Liver (tissue), 9 donors: Measurements from ENCODE around the gene CNTN5. TPM values are rescaled to one million over a fixed set of nuclear protein-coding genes. Genes with fewer than 3 reads are reported as not detected.

Source experiments
- DNase-seq: peaks from one replicate; pipeline ENCODE4 v3.0.0-alpha.2; 2017; ENCODE audit warnings: low spot score
- H3K27ac ChIP-seq, 2 donors: one replicate each; pipeline ENCODE4 v1.7.0; 2013; ENCODE audit warnings: inconsistent platforms in 2 of 2, low read length in 2 of 2, control low read depth in 1 of 2, low read depth in 1 of 2, mild to moderate bottlenecking in 1 of 2
- H3K27me3 ChIP-seq, 4 donors: one replicate each; pipeline versions ENCODE4 v1.6.1 to v1.7.0; 2013; ENCODE audit warnings: low read length in 3 of 4, inconsistent platforms in 1 of 4, mild to moderate bottlenecking in 1 of 4, moderate library complexity in 1 of 4; ENCODE audit not compliant: control insufficient read depth in 4 of 4, insufficient read depth in 4 of 4
- H3K36me3 ChIP-seq, 4 donors: one replicate each; pipeline versions ENCODE4 v1.6.1 to v1.7.0; 2013; ENCODE audit warnings: low read length in 3 of 4, mild to moderate bottlenecking in 3 of 4, low read depth in 1 of 4, moderate library complexity in 1 of 4; ENCODE audit not compliant: control insufficient read depth in 4 of 4, insufficient read depth in 3 of 4
- H3K4me1 ChIP-seq, 4 donors: one replicate each; pipeline versions ENCODE4 v1.6.1 to v1.7.0; 2013; ENCODE audit warnings: low read length in 3 of 4, mild to moderate bottlenecking in 3 of 4, moderate library complexity in 1 of 4; ENCODE audit not compliant: control insufficient read depth in 4 of 4, insufficient read depth in 4 of 4
- H3K4me3 ChIP-seq, 3 donors: one replicate each; pipeline versions ENCODE4 v1.6.1 to v1.7.0; 2013; ENCODE audit warnings: low read length in 3 of 3, control low read depth in 1 of 3, low read depth in 1 of 3, mild to moderate bottlenecking in 1 of 3
- H3K9ac ChIP-seq, 2 donors: one replicate each; pipeline ENCODE4 v1.7.0; 2013; ENCODE audit warnings: low read length in 2 of 2, mild to moderate bottlenecking in 2 of 2, moderate library complexity in 2 of 2, control low read depth in 1 of 2, low read depth in 1 of 2
- H3K9me3 ChIP-seq, 4 donors: one replicate each; pipeline versions ENCODE4 v1.6.1 to v1.7.0; 2013; ENCODE audit warnings: low read length in 3 of 4; ENCODE audit not compliant: control insufficient read depth in 4 of 4
- FOXA1 ChIP-seq: IDR thresholded peaks from 2 replicates; pipeline ENCODE4 v1.6.1; 2016; ENCODE audit warnings: antibody characterized with exemption
- FOXA2 ChIP-seq: IDR thresholded peaks from 2 replicates; pipeline ENCODE4 v1.6.1; 2016; ENCODE audit warnings: antibody characterized with exemption
- GABPA ChIP-seq, 2 donors: IDR thresholded peaks in 1 of 2; conservative IDR thresholded peaks in 1 of 2; 2 replicates each; pipeline ENCODE4 v1.6.1; 2016; ENCODE audit warnings: antibody characterized with exemption in 2 of 2, mild to moderate bottlenecking in 1 of 2, moderate library complexity in 1 of 2
- HNF4A ChIP-seq, 2 donors: conservative IDR thresholded peaks; 2 replicates each; pipeline ENCODE4 v1.6.1; 2016; ENCODE audit warnings: antibody characterized with exemption in 2 of 2, mild to moderate bottlenecking in 2 of 2
- NR2F2 ChIP-seq: IDR thresholded peaks from 2 replicates; pipeline ENCODE4 v1.6.1; 2016; ENCODE audit warnings: antibody characterized with exemption
- RAD21 ChIP-seq, 2 donors: IDR thresholded peaks; 2 replicates each; pipeline ENCODE4 v1.6.1; 2016; ENCODE audit warnings: antibody characterized with exemption in 2 of 2, mild to moderate bottlenecking in 2 of 2
- RXRA ChIP-seq, 2 donors: IDR thresholded peaks; 2 replicates each; pipeline ENCODE4 v1.6.1; 2017 to 2018; ENCODE audit warnings: antibody characterized with exemption in 2 of 2, mild to moderate bottlenecking in 1 of 2
- SP1 ChIP-seq: IDR thresholded peaks from 2 replicates; pipeline ENCODE4 v1.6.1; 2018; ENCODE audit warnings: antibody characterized with exemption, mild to moderate bottlenecking
- TAF1 ChIP-seq: conservative IDR thresholded peaks from 2 replicates; pipeline ENCODE4 v1.6.1; 2016; ENCODE audit warnings: antibody characterized with exemption, mild to moderate bottlenecking
- YY1 ChIP-seq: IDR thresholded peaks from 2 replicates; pipeline ENCODE4 v1.6.1; 2016; ENCODE audit warnings: antibody characterized with exemption, mild to moderate bottlenecking
- WGBS: extraction: QIAGEN DNeasy Blood & Tissue Kit; methylation state at CpG from one replicate; pipeline ENCODE4 v1.1.7; 2013; 5-methylcytosine and 5-hydroxymethylcytosine counted together
- polyA plus RNA-seq, 2 donors: library from polyadenylated mRNA; stranded (reverse) in 1 of 2; unstranded in 1 of 2; fragments of 200-250 nt in 1 of 2; fragments of >200 nt in 1 of 2; fragmentation: Nextera tagmentation in 1 of 2; extraction: Ambion mirVana in 1 of 2; gene quantifications; one replicate each; pipeline versions ENCODE4 v1.2.1 to v1.2.3, GENCODE V29; 2013 to 2015
- total RNA-seq, 2 donors: library from RNA; depleted of rRNA; stranded (reverse); fragments of >200 nt; gene quantifications; one replicate each; pipeline ENCODE4 v1.2.3, GENCODE V29; 2014
- TF ChIP-seq, protein P1 (sequence below): IDR thresholded peaks from 2 replicates; pipeline ENCODE4 v1.6.1; 2016; ENCODE audit warnings: antibody characterized with exemption, mild to moderate bottlenecking
- TF ChIP-seq, protein P2 (sequence below): IDR thresholded peaks from 2 replicates; pipeline ENCODE4 v1.6.1; 2016; ENCODE audit warnings: antibody characterized with exemption
- donor health status: healthy.
- donor health status: healthy.
- donor health status: healthy.
- donor health status: healthy.
- donor health status: healthy.

The CNTN5 gene
- total and polyA plus RNA-seq, 4 donors, result 0.01 to 0.08 (median 0.04) TPM

DNA sequence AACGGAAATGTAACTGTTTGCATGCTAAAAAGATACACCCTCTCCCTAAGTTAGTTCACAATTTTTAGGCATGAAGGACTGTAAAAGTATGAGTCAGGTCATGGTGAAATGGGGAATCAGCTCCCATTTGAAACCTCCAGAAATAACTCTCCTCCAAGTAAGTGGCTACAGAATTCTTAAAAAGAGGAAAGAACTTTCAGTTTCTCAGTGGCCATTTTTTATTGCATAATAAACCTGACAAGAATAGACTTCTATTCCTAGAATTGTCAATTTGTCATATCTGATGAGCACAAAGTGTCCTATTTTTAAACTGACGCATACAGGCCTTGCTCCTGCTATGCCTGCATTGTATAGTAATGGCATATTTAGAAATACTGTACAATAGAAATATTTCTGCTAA, 612.2 kb downstream of the CNTN5 start:
- no peaks in the 10 kb centered on the region for H3K27me3 ChIP-seq
- no peak overlapping the region for H3K4me3 ChIP-seq
- no peaks in the 10 kb centered on the region for H3K4me1 ChIP-seq
- no peaks in the 10 kb centered on the region for H3K36me3 ChIP-seq
- WGBS, result 72% methylated on average over 2 of the region's 2 CpGs
- TF ChIP-seq RAD21 (IDR thresholded peaks at IDR 0.05) (no peak), GABPA (IDR thresholded peaks at IDR 0.05 in 1 of 2, conservative IDR thresholded peaks at IDR 0.05 in 1 of 2) (no peak), FOXA2 (no peak), NR2F2 (no peak), RXRA (IDR thresholded peaks at IDR 0.05) (no peak), TAF1 (no peak)
- TF ChIP-seq, protein P1, sequence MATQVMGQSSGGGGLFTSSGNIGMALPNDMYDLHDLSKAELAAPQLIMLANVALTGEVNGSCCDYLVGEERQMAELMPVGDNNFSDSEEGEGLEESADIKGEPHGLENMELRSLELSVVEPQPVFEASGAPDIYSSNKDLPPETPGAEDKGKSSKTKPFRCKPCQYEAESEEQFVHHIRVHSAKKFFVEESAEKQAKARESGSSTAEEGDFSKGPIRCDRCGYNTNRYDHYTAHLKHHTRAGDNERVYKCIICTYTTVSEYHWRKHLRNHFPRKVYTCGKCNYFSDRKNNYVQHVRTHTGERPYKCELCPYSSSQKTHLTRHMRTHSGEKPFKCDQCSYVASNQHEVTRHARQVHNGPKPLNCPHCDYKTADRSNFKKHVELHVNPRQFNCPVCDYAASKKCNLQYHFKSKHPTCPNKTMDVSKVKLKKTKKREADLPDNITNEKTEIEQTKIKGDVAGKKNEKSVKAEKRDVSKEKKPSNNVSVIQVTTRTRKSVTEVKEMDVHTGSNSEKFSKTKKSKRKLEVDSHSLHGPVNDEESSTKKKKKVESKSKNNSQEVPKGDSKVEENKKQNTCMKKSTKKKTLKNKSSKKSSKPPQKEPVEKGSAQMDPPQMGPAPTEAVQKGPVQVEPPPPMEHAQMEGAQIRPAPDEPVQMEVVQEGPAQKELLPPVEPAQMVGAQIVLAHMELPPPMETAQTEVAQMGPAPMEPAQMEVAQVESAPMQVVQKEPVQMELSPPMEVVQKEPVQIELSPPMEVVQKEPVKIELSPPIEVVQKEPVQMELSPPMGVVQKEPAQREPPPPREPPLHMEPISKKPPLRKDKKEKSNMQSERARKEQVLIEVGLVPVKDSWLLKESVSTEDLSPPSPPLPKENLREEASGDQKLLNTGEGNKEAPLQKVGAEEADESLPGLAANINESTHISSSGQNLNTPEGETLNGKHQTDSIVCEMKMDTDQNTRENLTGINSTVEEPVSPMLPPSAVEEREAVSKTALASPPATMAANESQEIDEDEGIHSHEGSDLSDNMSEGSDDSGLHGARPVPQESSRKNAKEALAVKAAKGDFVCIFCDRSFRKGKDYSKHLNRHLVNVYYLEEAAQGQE, result no peak
- no peak overlapping the region for H3K9ac ChIP-seq
- H3K27ac ChIP-seq, result no peak overlapping the region
- no peak for DNase-seq
- no peaks in the 10 kb centered on the region for H3K9me3 ChIP-seq

DNA sequence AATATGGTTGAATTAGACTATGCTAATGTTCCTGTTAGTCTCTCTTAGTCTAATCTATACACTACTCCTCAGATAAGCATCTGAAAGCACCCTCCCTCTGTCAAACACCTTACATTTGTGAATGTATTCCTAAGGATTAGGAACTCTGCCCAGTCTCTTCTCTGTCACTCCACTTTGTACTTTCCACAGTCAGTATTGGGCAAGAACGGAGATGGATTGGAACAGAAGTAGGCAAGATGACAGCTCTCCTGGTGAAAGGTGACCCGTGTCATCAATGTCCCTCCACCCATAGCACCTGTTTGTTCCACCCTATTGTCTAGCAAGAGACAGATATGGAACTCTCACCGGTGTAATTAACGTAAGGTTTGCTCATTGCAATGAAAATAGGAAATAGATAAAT, 613.8 kb downstream of the CNTN5 start:
- H3K27me3 ChIP-seq, result no peaks in the 10 kb centered on the region
- H3K4me1 ChIP-seq, result no peaks in the 10 kb centered on the region
- H3K4me3 ChIP-seq, result no peak overlapping the region
- DNase-seq, result no peak
- WGBS, result 44% methylated on average over 4 of the region's 4 CpGs
- H3K9me3 ChIP-seq, result no peaks in the 10 kb centered on the region
- no peak overlapping the region for H3K9ac ChIP-seq
- no peaks in the 10 kb centered on the region for H3K36me3 ChIP-seq
- TF ChIP-seq HNF4A (conservative IDR thresholded peaks at IDR 0.05) (peak in 1 of 2 donors; percentile 35), FOXA2 (no peak), FOXA1 (no peak), RXRA (IDR thresholded peaks at IDR 0.05) (peak in 1 of 2 donors; percentile 13)
- TF ChIP-seq, protein P1, result no peak
- H3K27ac ChIP-seq, result no peak overlapping the region

GRCh38 chr11:99638073-99638553, 617.4 kb downstream of the CNTN5 start:
- H3K27ac ChIP-seq, result no peak overlapping the region
- no peaks in the 10 kb centered on the region for H3K36me3 ChIP-seq
- no peak overlapping the region for H3K9ac ChIP-seq
- 53% methylated on average over 5 of the region's 5 CpGs for WGBS
- TF ChIP-seq, protein P1, result no peak
- TF ChIP-seq YY1, result no peak
- TF ChIP-seq RAD21 (IDR thresholded peaks at IDR 0.05), result no peak
- TF ChIP-seq HNF4A (conservative IDR thresholded peaks at IDR 0.05), result no peak
- TF ChIP-seq GABPA (IDR thresholded peaks at IDR 0.05 in 1 of 2, conservative IDR thresholded peaks at IDR 0.05 in 1 of 2), result no peak
- TF ChIP-seq SP1, result no peak
- TF ChIP-seq, protein P2, sequence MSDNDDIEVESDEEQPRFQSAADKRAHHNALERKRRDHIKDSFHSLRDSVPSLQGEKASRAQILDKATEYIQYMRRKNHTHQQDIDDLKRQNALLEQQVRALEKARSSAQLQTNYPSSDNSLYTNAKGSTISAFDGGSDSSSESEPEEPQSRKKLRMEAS, result no peak
- TF ChIP-seq RXRA (IDR thresholded peaks at IDR 0.05), result no peak
- no peak for TF ChIP-seq NR2F2
- TF ChIP-seq FOXA2, result no peak
- no peak for TF ChIP-seq TAF1
- no peaks in the 10 kb centered on the region for H3K9me3 ChIP-seq
- DNase-seq, result no peak
- no peaks in the 10 kb centered on the region for H3K4me1 ChIP-seq
- H3K27me3 ChIP-seq, result no peaks in the 10 kb centered on the region
- no peak overlapping the region for H3K4me3 ChIP-seq
